GM19240 (cell line): ENCODE measurements around the gene TRPM2.

Experiments used
- DNase-seq: peaks from one replicate; pipeline ENCODE4 v3.0.0; 2011; ENCODE audit warnings: low spot score; ENCODE audit not compliant: insufficient read length

Gene TRPM2

GRCh38 chr21:44427241-44428120, 74.1 kb downstream of the TRPM2 start:
- no peak for DNase-seq

DNA sequence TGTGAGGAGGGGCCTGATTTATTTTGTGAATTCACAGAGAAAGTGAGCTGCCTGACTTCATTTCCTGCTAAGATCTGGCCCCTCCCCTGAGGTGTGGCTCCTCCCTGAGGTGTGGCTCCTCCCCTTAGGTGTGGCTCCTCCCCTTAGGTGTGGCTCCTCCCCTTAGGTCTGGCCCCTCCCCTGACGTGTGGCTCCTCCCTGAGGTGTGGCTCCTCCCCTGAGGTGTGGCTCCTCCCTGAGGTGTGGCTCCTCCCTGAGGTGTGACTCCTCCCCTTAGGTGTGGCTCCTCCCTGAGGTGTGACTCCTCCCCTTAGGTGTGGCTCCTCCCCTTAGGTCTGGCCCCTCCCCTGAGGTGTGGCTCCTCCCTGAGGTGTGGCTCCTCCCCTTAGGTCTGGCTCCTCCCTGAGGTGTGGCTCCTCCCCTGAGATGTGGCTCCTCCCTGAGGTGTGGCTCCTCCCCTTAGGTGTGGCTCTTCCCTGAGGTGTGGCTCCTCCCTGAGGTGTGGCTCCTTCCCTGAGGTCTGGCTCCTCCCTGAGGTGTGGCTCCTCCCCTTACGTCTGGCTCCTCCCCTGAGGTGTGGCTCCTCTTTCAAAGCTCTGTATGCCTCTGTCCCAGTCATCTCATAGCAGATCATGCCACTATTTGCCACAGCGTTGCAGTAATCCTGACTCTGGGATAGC, 75.0 kb downstream of the TRPM2 start:
- DNase-seq: no peak

- no peak for DNase-seq
Measured at GRCh38 chr21:44429894-44430293, 76.5 kb downstream of the TRPM2 start.

DNA sequence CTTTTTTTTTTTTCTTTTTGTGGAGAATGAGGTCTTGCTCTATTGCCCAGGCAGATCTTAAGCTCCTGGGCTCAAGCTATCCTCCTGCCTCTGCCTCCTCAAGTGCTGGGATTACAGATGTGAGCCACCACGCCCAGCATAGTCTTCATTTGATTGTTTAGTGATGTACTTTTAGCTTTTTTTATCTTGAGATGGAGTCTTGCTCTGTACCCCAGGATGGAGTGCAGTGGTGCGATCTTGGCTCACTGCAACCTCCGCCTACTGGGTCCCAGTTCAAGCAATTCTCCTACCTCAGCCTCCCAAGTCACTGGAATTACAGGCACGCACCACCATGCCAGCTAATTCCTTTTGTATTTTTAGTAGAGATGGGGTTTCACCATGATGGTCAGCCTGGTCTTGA, 77.9 kb downstream of the TRPM2 start:
- no peak for DNase-seq

GRCh38 chr21:44432841-44433790, 79.7 kb downstream of the TRPM2 start:
- DNase-seq: no peak

DNA sequence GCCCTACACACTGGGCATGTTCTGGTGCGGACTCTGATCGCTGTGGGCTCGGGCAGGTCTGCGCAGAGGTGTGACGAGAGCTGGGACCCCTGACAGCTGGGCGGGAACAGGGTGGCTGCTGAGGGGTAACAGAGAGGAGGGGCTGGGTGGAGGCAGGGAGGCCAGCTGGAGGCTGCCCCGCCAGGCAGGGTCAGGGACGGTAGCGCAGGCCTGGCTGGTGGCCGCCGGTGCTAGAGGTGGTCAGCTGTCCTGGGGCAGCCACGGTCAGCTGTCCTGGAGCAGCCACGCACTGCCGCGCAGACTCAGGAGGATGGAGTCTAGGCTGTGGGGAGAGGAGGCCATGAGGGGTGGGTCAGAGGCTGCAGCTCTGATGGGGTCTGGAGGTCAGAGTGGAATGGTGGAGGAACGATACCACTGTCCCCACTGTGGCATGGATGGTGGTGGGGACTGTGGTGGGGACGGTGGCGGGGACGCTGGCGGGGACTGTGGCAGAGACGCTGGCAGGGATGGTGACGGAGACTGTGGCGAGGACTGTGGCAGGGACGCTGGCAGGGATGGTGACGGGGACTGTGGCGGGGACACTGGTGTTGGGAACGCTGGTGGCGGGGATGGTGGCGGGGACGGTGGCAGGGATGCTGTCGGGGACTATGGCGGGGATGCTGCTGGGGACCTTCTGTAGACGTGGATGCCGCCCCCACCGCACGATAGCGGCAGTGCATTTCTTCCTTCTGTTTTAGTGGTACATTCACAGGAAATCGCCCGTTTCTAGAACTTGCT, 80.6 kb downstream of the TRPM2 start:
- no peak for DNase-seq

- no peak for DNase-seq
Measured at GRCh38 chr21:44434568-44434925, 81.1 kb downstream of the TRPM2 start.

DNA sequence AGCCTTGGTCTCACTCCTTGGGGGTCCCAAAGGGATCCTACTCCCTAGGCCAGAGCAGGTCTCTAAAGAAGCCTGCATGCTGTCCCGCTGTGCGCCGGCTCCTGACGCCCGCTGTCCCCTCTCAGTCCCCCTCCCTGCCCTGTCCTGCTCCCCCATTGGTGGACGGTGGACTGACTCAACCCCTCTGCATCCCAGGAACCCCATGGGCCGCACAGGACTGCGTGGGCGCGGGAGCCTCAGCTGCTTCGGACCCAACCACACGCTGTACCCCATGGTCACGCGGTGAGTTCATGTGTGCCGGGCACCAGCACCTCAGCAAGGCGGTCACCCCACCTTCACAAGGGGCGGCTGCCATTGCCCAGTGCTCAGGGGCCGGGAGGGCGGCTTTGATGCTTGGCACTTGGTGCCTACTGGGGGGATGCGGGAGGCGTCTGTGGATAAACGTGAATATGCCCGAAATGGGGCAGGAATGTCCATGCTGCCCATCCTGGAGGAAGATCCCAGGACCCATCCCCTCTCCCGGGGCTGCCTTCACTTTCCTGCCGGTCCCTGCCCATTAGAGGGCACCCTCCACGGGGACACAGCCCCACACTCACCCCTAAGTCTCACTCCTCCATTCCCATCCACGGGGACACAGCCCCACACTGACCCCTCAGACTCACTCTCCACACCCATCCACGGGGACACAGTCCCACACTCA, 81.7 kb downstream of the TRPM2 start:
- DNase-seq: no peak

GRCh38 chr21:44436111-44436611, 82.7 kb downstream of the TRPM2 start:
- no peak for DNase-seq

DNA sequence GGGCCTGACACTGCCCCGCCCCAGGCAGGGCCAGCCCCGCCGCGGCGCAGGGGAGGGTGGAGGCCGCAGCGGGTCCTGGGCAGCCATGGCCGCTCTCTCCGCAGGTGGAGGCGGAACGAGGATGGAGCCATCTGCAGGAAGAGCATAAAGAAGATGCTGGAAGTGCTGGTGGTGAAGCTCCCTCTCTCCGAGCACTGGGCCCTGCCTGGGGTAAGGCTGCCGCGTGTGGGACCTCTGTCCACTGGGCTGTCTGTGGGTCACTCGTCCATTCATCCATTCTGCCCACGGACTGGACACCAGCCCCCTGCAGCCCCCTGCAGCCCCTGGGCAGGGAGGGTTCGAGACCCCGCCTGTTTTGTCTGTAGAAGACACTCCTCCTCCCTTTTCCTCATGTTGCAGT, 83.5 kb downstream of the TRPM2 start:
- DNase-seq: no peak

- no peak for DNase-seq
Measured at GRCh38 chr21:44437371-44437695, 83.9 kb downstream of the TRPM2 start.

DNA sequence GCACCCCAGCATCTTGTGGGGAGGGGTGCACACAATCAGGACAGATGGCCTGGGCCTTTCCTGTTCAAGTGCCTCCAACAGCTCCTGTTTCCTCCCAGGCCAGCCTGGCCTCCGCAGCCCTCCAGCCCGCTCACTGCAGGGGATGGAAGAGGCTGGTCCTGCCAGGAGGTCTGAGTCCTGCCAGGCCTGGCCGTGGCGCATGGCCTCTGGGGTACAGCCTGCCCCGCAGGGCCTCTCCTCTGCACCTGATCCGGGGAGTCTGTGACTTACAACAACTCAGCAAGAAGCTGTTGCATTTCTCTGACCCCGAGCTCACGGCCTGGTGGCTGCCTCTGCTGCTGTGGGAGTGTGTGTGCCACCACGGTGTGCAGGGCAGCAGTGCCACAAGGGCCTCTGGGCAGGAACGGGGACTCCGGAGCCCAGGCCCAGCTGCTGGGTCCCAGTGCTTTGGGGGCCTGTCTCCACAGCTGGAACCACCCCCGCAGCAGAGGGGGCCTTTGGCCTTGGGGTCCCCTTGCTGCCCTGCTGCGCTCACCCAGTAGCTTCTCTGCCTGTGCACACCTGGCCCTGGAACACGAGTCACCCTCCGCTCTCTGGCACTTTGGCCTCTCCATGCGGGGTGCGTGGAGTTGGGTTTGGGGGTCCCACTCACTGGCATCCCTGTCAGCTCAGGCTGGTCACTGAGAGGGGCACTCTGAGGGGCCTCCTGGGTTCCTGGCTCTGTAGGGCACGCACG, 84.4 kb downstream of the TRPM2 start:
- no peak for DNase-seq

DNA sequence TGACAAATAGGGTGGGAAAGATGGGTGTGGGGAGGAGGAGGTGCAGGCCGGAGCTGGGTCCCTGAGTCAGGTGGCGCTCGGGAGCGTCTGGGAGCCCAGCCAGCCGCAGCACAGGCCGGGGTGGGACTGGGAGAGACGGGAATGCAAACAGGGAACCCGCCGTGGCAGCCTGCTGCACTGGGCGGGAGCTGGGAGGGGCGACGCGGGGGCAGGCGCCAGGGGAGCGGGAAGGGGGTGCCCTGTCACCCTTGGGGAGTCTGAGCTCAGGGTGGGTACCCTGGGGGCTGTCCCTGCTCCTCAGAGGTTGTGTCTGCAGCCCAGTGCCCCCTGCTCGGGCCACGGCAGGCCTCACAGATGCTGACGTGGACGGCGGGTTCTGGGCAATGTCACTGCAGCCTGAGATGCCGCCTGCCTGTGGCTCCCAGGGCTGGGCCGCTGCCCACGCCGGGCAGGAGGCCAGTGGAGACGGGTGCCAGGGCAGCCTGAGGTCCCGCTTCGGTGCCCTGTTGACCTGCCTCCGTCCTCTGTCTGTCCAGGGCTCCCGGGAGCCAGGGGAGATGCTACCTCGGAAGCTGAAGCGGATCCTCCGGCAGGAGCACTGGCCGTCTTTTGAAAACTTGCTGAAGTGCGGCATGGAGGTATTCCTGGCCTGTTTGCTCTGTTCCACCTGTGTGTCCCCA, 85.2 kb downstream of the TRPM2 start:
- DNase-seq: no peak

- DNase-seq: no peak
Measured at GRCh38 chr21:44439211-44439600, 85.8 kb downstream of the TRPM2 start.

GRCh38 chr21:44440241-44441040, 87.0 kb downstream of the TRPM2 start:
- no peak for DNase-seq

DNA sequence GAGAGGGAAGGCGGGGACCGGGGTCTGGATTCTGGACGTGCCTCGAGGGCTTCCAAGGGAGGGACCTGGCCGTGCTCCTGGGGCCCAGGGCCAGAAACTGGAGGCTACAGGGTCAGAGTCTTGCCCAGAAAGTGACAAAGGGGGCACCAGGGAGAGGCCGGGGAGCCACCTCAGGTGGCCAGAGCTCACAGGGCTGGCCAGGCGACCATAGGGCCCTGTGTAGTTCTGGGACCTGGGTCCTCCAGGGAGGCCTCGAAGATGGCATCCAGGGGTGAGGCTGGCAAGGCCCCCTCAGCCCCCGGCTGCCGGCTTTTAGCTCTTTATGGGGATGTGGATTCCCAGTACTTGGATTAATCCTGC, 87.6 kb downstream of the TRPM2 start:
- DNase-seq: no peak

GRCh38 chr21:44441581-44442265, 88.3 kb downstream of the TRPM2 start:
- no peak for DNase-seq
